ENCODE data around the gene ADAMTS12. TPM values are rescaled to one million over a fixed set of nuclear protein-coding genes. Genes with fewer than 3 reads are reported as not detected.

The ADAMTS12 gene
- total and polyA plus RNA-seq, 9 of the 15 experiments (the other 6 are each of a cell fraction or from before 2014, with no cell fraction given) = 0.11 TPM; not detected in 8

DNA sequence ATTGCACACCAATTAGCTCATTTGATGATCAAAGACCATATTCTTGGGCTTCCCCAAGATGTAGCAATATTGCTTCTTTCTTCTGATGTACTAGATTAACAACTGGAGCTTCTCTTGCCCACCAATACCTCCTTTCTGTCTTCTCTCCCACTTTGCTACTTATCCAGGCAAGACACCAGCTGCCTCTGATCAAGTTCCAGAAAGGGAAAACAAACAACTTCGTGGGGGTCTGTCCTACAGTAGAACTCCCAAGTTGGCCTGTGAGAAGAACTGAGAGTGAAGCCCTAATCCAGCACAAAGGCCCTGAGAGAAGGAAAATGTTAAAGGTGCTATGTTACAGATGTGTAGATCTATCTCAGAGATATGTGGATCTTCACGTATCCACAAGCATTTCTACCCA lies 44.9 kb downstream of the ADAMTS12 start:
- no peak for FAIRE-seq
- POLR2A ChIA-PET = interaction anchor here (1.7 kb wide), 1 partner anchor 9 kb away, joined by 3 read pairs; no protein-coding TSS in a partner anchor
- Histone ChIP-seq H3K36me3 (ENCODE audit: control insufficient read depth, insufficient read depth, low read length) (no peaks in the 10 kb centered on the region), H3K9me1 (ENCODE audit: control insufficient read depth, insufficient read depth, low read length) (no peaks in the 10 kb centered on the region), H3K4me1 (replicated peaks in 1 of 2; ENCODE audit: control insufficient read depth in 2 of 2, insufficient read depth in 2 of 2, low read length in 2 of 2) (no peaks in the 10 kb centered on the region), H4K20me1 (replicated peaks; ENCODE audit: control insufficient read depth, insufficient read depth, low read length) (no peaks in the 10 kb centered on the region), H3K27ac (ENCODE audit: extremely low read depth, low read depth, low read length) (no peak overlapping the region), H3K9ac (ENCODE audit: insufficient read depth in 1 of 2, low read depth in 2 of 2, low read length in 2 of 2) (no peak overlapping the region), H3K79me2 (ENCODE audit: control insufficient read depth, insufficient read depth, low read length) (no peaks in the 10 kb centered on the region), H3K4me3 (no peak overlapping the region), H3K9me3 (replicated peaks; ENCODE audit: control insufficient read depth, insufficient read depth, low read depth, low read length) (no peaks in the 10 kb centered on the region), H2AFZ (ENCODE audit: low read depth, low read length) (no peak overlapping the region), H3K27me3 (ENCODE audit: control insufficient read depth in 2 of 2, insufficient read depth in 2 of 2, low read length in 2 of 2) (no peaks in the 10 kb centered on the region; a peak in 1 of 5 replicates), H3K4me2 (ENCODE audit: insufficient read depth, low read length) (no peak overlapping the region)
- no peak for TF ChIP-seq CHD1 (IDR thresholded peaks at IDR 0.05; ENCODE audit: low read length)
- TF ChIP-seq ESRRA (IDR thresholded peaks at IDR 0.05; ENCODE audit: borderline replicate concordance, low read depth) = no peak
- TF ChIP-seq MTA1 (IDR thresholded peaks at IDR 0.05; ENCODE audit: borderline replicate concordance) = no peak
- TF ChIP-seq ZNF146 (CRISPR knock-in tag; IDR thresholded peaks at IDR 0.05; ENCODE audit: unreplicated experiment) = no peak
- in situ Hi-C loops (cut with MboI) = no loop called here
- intact Hi-C loops (cut with micrococcal nuclease) = no loop called here
- no peak for ATAC-seq
- CTCF ChIA-PET (ENCODE audit: low intra/inter-chr PET ratio) = no interaction called here
- 0% methylated on average over 2 of the region's 2 CpGs for WGBS (ENCODE audit: insufficient coverage, low coverage, missing lambda C conversion rate)
- DNase-seq (ENCODE audit: extremely low read depth in 1 of 4, low spot score in 3 of 4) = no peak
- no TSS peak for BruUV-seq (replicated peaks)

DNA sequence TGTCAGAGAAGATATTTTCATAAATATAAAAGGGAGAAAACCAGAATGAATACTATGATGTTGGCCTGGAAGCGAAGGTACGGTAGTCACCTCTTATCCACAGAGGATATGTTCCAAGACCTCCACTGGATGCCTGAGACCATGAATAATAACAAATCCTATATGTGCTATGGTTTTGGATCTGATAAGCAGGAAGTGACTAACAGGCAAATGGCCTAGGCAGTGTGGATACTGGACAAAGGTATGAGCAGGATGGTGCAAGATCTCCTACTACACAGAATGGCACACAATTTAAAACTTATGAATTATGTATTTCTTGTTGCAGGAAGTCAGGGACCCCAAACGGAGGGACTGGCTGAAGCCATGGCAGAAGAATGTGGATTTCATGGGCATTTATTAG lies 48.2 kb downstream of the ADAMTS12 start:
- no TSS peak for BruUV-seq (replicated peaks)
- TF ChIP-seq ZNF3 (CRISPR knock-in tag; IDR thresholded peaks at IDR 0.05) (no peak), NFIX (CRISPR knock-in tag; IDR thresholded peaks at IDR 0.05; ENCODE audit: low read depth) (no peak), ZNF695 (CRISPR knock-in tag; IDR thresholded peaks at IDR 0.05) (no peak)
- TF ChIP-seq, protein P1, sequence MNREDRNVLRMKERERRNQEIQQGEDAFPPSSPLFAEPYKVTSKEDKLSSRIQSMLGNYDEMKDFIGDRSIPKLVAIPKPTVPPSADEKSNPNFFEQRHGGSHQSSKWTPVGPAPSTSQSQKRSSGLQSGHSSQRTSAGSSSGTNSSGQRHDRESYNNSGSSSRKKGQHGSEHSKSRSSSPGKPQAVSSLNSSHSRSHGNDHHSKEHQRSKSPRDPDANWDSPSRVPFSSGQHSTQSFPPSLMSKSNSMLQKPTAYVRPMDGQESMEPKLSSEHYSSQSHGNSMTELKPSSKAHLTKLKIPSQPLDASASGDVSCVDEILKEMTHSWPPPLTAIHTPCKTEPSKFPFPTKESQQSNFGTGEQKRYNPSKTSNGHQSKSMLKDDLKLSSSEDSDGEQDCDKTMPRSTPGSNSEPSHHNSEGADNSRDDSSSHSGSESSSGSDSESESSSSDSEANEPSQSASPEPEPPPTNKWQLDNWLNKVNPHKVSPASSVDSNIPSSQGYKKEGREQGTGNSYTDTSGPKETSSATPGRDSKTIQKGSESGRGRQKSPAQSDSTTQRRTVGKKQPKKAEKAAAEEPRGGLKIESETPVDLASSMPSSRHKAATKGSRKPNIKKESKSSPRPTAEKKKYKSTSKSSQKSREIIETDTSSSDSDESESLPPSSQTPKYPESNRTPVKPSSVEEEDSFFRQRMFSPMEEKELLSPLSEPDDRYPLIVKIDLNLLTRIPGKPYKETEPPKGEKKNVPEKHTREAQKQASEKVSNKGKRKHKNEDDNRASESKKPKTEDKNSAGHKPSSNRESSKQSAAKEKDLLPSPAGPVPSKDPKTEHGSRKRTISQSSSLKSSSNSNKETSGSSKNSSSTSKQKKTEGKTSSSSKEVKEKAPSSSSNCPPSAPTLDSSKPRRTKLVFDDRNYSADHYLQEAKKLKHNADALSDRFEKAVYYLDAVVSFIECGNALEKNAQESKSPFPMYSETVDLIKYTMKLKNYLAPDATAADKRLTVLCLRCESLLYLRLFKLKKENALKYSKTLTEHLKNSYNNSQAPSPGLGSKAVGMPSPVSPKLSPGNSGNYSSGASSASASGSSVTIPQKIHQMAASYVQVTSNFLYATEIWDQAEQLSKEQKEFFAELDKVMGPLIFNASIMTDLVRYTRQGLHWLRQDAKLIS (CRISPR knock-in tag; IDR thresholded peaks at IDR 0.05) = no peak
- no peaks in the 10 kb centered on the region for H4K20me1 ChIP-seq (replicated peaks; ENCODE audit: control insufficient read depth, insufficient read depth, low read length)
- no peak overlapping the region for H3K4me2 ChIP-seq (ENCODE audit: insufficient read depth, low read length)
- H3K27me3 ChIP-seq (ENCODE audit: control insufficient read depth in 2 of 2, insufficient read depth in 2 of 2, low read length in 2 of 2) = peaks cover 3 to 5% of the 10 kb centered on the region in 2 experiments; a peak in 2 of 5 replicates
- no peaks in the 10 kb centered on the region for H3K36me3 ChIP-seq (ENCODE audit: control insufficient read depth, insufficient read depth, low read length)
- H3K4me1 ChIP-seq (replicated peaks in 1 of 2; ENCODE audit: control insufficient read depth in 2 of 2, insufficient read depth in 2 of 2, low read length in 2 of 2) = no peaks in the 10 kb centered on the region
- ATAC-seq (no peak), FAIRE-seq (no peak), DNase-seq (ENCODE audit: extremely low read depth in 1 of 4, low spot score in 3 of 4) (no peak)
- CTCF ChIA-PET (ENCODE audit: low intra/inter-chr PET ratio) = no interaction called here
- no peak overlapping the region for H3K9ac ChIP-seq (ENCODE audit: insufficient read depth in 1 of 2, low read depth in 2 of 2, low read length in 2 of 2)
- H3K79me2 ChIP-seq (ENCODE audit: control insufficient read depth, insufficient read depth, low read length) = no peaks in the 10 kb centered on the region
- intact Hi-C loops (cut with micrococcal nuclease) (no loop called here), in situ Hi-C loops (cut with MboI) (no loop called here)
- 2% methylated on average over 3 of the region's 3 CpGs for WGBS (ENCODE audit: insufficient coverage, low coverage, missing lambda C conversion rate)
- H3K9me3 ChIP-seq (replicated peaks; ENCODE audit: control insufficient read depth, insufficient read depth, low read depth, low read length) = no peaks in the 10 kb centered on the region
- H3K9me1 ChIP-seq (ENCODE audit: control insufficient read depth, insufficient read depth, low read length) = no peaks in the 10 kb centered on the region
- H2AFZ ChIP-seq (ENCODE audit: low read depth, low read length) = no peak overlapping the region
- POLR2A ChIA-PET = no interaction called here
- no peak overlapping the region for H3K27ac ChIP-seq (ENCODE audit: extremely low read depth, low read depth, low read length)
- H3K4me3 ChIP-seq = no peak overlapping the region
